ENCODE measurements around the gene MYBPC2. TPM values are rescaled to one million over a fixed set of nuclear protein-coding genes. Genes with fewer than 3 reads are reported as not detected.

Gene MYBPC2
- total and polyA plus RNA-seq, 9 of the 15 experiments (the other 6 are each of a cell fraction or from before 2014, with no cell fraction given) = 0.01 to 0.14 (median 0.04) TPM; not detected in 6

- in situ Hi-C loops (cut with MboI) (no loop called here), intact Hi-C loops (cut with micrococcal nuclease) (no loop called here)
- Histone ChIP-seq H3K4me2 (ENCODE audit: insufficient read depth, low read length) (no peak overlapping the region), H2AFZ (ENCODE audit: low read depth, low read length) (no peak overlapping the region), H3K27me3 (ENCODE audit: control insufficient read depth in 2 of 2, insufficient read depth in 2 of 2, low read length in 2 of 2) (no peaks in the 10 kb centered on the region), H3K9ac (ENCODE audit: insufficient read depth in 1 of 2, low read depth in 2 of 2, low read length in 2 of 2) (peak overlapping the region in 1 of 2 experiments; percentile 28; a peak in 1 of 4 replicates), H3K9me1 (ENCODE audit: control insufficient read depth, insufficient read depth, low read length) (no peaks in the 10 kb centered on the region), H3K4me3 (no peak overlapping the region), H3K27ac (ENCODE audit: extremely low read depth, low read depth, low read length) (no peak overlapping the region), H3K4me1 (replicated peaks in 1 of 2; ENCODE audit: control insufficient read depth in 2 of 2, insufficient read depth in 2 of 2, low read length in 2 of 2) (peaks cover 0 to 22% of the 10 kb centered on the region in 2 experiments; a peak in 2 of 5 replicates), H3K79me2 (ENCODE audit: control insufficient read depth, insufficient read depth, low read length) (no peaks in the 10 kb centered on the region), H4K20me1 (replicated peaks; ENCODE audit: control insufficient read depth, insufficient read depth, low read length) (no peaks in the 10 kb centered on the region), H3K36me3 (ENCODE audit: control insufficient read depth, insufficient read depth, low read length) (no peaks in the 10 kb centered on the region), H3K9me3 (replicated peaks; ENCODE audit: control insufficient read depth, insufficient read depth, low read depth, low read length) (no peaks in the 10 kb centered on the region)
- BruUV-seq (replicated peaks) = no TSS peak
- CTCF ChIA-PET (ENCODE audit: low intra/inter-chr PET ratio) = no interaction called here
- ATAC-seq (no peak), DNase-seq (ENCODE audit: extremely low read depth in 1 of 4, low spot score in 3 of 4) (no peak), FAIRE-seq (no peak)
- POLR2A ChIA-PET = no interaction called here
- 79% methylated on average over 18 of the region's 22 CpGs for WGBS (ENCODE audit: insufficient coverage, low coverage, missing lambda C conversion rate)
- TF ChIP-seq SMARCA5 (IDR thresholded peaks at IDR 0.05) (0 out of 2 replicates have a peak, but pooled peaks have one; percentile 52), SRSF9 (IDR thresholded peaks at IDR 0.05; ENCODE audit: borderline replicate concordance, low read depth, low read length) (no peak), HMG20B (CRISPR knock-in tag; IDR thresholded peaks at IDR 0.05) (no peak), ATF3 (IDR thresholded peaks at IDR 0.05) (no peak), ATF3 (CRISPR knock-in tag; conservative IDR thresholded peaks at IDR 0.05) (no peak), TRIM28 (IDR thresholded peaks at IDR 0.05) (no peak), ATF7 (IDR thresholded peaks at IDR 0.05) (no peak), ZFP1 (CRISPR knock-in tag; IDR thresholded peaks at IDR 0.05) (no peak), RBM25 (IDR thresholded peaks at IDR 0.05; ENCODE audit: low read depth, low read length, severe bottlenecking) (peak; percentile 74), BCOR (IDR thresholded peaks at IDR 0.05) (peak; percentile 66), THRA (IDR thresholded peaks at IDR 0.05) (no peak), CCAR2 (IDR thresholded peaks at IDR 0.05; ENCODE audit: low read depth, low read length) (no peak), ZNF217 (CRISPR knock-in tag; IDR thresholded peaks at IDR 0.05) (no peak), ARNT (IDR thresholded peaks at IDR 0.05) (no peak), ZZZ3 (IDR thresholded peaks at IDR 0.05) (no peak), BDP1 (IDR thresholded peaks at IDR 0.05; ENCODE audit: insufficient read depth, insufficient read length) (no peak), ZFP36 (IDR thresholded peaks at IDR 0.05; ENCODE audit: low read depth, low read length, partially characterized antibody) (peak; percentile 81), TOE1 (IDR thresholded peaks at IDR 0.05; ENCODE audit: borderline replicate concordance) (no peak), TOE1 (CRISPR knock-in tag; IDR thresholded peaks at IDR 0.05; ENCODE audit: borderline replicate concordance, low read depth) (no peak), POLR2H (tag; IDR thresholded peaks at IDR 0.05; ENCODE audit: low read depth) (no peak), ZFP30 (CRISPR knock-in tag; IDR thresholded peaks at IDR 0.05; ENCODE audit: borderline replicate concordance) (no peak), SP2 (IDR thresholded peaks at IDR 0.05; ENCODE audit: extremely low read depth, low read depth, low read length, poor library complexity, severe bottlenecking) (no peak), KDM1A (IDR thresholded peaks at IDR 0.05) (peak in 1 of 2 experiments; percentile 19; a peak in 1 of 4 replicates)
Observed at GRCh38 chr19:50423279-50424113, 9.2 kb upstream of the MYBPC2 start.

All from K562 (cell line).